Measurements from ENCODE around the gene MCM10.
A peak's percentile ranks its signal among the peaks of the same experiment; 100 is the strongest.

MCM10 gene

GRCh38 chr10:13167568-13167967 is 6.2 kb downstream of the MCM10 start:
- DNase-seq = no peak

- DNase-seq = no peak
These were observed 7.4 kb downstream of the MCM10 start for GRCh38 chr10:13168781-13169180.

GRCh38 chr10:13173616-13174015 is 12.3 kb downstream of the MCM10 start:
- no peak for DNase-seq

- no peak for DNase-seq
These were observed 19.4 kb downstream of the MCM10 start for GRCh38 chr10:13180788-13181187.

GRCh38 chr10:13182424-13182823 is 21.1 kb downstream of the MCM10 start:
- DNase-seq = no peak

- DNase-seq = no peak
These were observed 22.3 kb downstream of the MCM10 start for GRCh38 chr10:13183625-13184024.

- no peak for DNase-seq
These were observed 22.9 kb downstream of the MCM10 start for GRCh38 chr10:13184276-13184675.

GRCh38 chr10:13184730-13185514 is 23.6 kb downstream of the MCM10 start:
- DNase-seq = no peak

GRCh38 chr10:13187135-13187534 is 25.8 kb downstream of the MCM10 start:
- DNase-seq = no peak

GRCh38 chr10:13188593-13188992 is 27.2 kb downstream of the MCM10 start:
- DNase-seq = no peak

- no peak for DNase-seq
These were observed 28.6 kb downstream of the MCM10 start for GRCh38 chr10:13189961-13190360.

GRCh38 chr10:13190816-13191215 is 29.5 kb downstream of the MCM10 start:
- DNase-seq = no peak

- no peak for DNase-seq
These were observed 30.0 kb downstream of the MCM10 start for GRCh38 chr10:13191362-13191761.

GRCh38 chr10:13193637-13194036 is 32.3 kb downstream of the MCM10 start:
- no peak for DNase-seq

- DNase-seq = no peak
These were observed 33.7 kb downstream of the MCM10 start for GRCh38 chr10:13195016-13195415.

GRCh38 chr10:13201132-13201531 is 39.8 kb downstream of the MCM10 start:
- DNase-seq = no peak

- no peak for DNase-seq
These were observed 44.7 kb downstream of the MCM10 start for GRCh38 chr10:13206091-13206490.

GRCh38 chr10:13206546-13207443 is 45.4 kb downstream of the MCM10 start:
- peak; percentile 3 for DNase-seq

GRCh38 chr10:13213163-13213562 is 51.8 kb downstream of the MCM10 start:
- no peak for DNase-seq

GRCh38 chr10:13218878-13219277 is 57.5 kb downstream of the MCM10 start:
- DNase-seq = no peak

GRCh38 chr10:13219685-13220670 is 58.6 kb downstream of the MCM10 start:
- DNase-seq = no peak

- DNase-seq = no peak
These were observed 60.2 kb downstream of the MCM10 start for GRCh38 chr10:13221572-13221971.

- no peak for DNase-seq
These were observed 60.8 kb downstream of the MCM10 start for GRCh38 chr10:13222151-13222550.
